NCI-H345 treated with DMSO at 0.1 percent for 48 hours (cell line): ENCODE results near the gene INF2.

ENCODE experiments used
- DNase-seq: peaks from one replicate; lab custom pipeline; 2025; ENCODE audit not compliant: unreplicated experiment; lab: John Stamatoyannopoulos, UW

Gene INF2

GRCh38 chr14:104701383-104702076, 12.1 kb downstream of the INF2 start:
- no peak for DNase-seq

- DNase-seq: no peak
Measured at GRCh38 chr14:104702106-104702505, 12.7 kb downstream of the INF2 start.

- DNase-seq: no peak
Measured at GRCh38 chr14:104702673-104703072, 13.3 kb downstream of the INF2 start.

- DNase-seq: no peak
Measured at GRCh38 chr14:104703269-104703668, 13.9 kb downstream of the INF2 start.

- no peak for DNase-seq
Measured at GRCh38 chr14:104704252-104704651, 14.8 kb downstream of the INF2 start.

- no peak for DNase-seq
Measured at GRCh38 chr14:104705340-104706047, 16.1 kb downstream of the INF2 start.

- no peak for DNase-seq
Measured at GRCh38 chr14:104706733-104707607, 17.6 kb downstream of the INF2 start.

- DNase-seq: no peak
Measured at GRCh38 chr14:104707608-104708595, 18.5 kb downstream of the INF2 start.

GRCh38 chr14:104708606-104709268, 19.3 kb downstream of the INF2 start:
- no peak for DNase-seq

- DNase-seq: no peak
Measured at GRCh38 chr14:104709387-104710039, 20.1 kb downstream of the INF2 start.

GRCh38 chr14:104710071-104710735, 20.8 kb downstream of the INF2 start:
- no peak for DNase-seq

GRCh38 chr14:104712881-104713734, 23.7 kb downstream of the INF2 start:
- DNase-seq: no peak

GRCh38 chr14:104714066-104714465, 24.6 kb downstream of the INF2 start:
- no peak for DNase-seq

- DNase-seq: no peak
Measured at GRCh38 chr14:104714681-104715080, 25.3 kb downstream of the INF2 start.

- DNase-seq: no peak
Measured at GRCh38 chr14:104715416-104715815, 26.0 kb downstream of the INF2 start.

- no peak for DNase-seq
Measured at GRCh38 chr14:104715871-104716270, 26.5 kb downstream of the INF2 start.

GRCh38 chr14:104717137-104717536, 27.7 kb downstream of the INF2 start:
- no peak for DNase-seq

GRCh38 chr14:104717646-104718045, 28.2 kb downstream of the INF2 start:
- no peak for DNase-seq
